H1 (cell line): Measurements from ENCODE around the gene TSPAN8. TPM values are rescaled to one million over a fixed set of nuclear protein-coding genes. Genes with fewer than 3 reads are reported as not detected.

Source experiments
- JUN ChIP-seq: IDR thresholded peaks from 2 replicates; pipeline ENCODE4 v1.6.1; 2011; ENCODE audit warnings: low read depth, mild to moderate bottlenecking, improper control_type of control experiment, low read length
- SP1 ChIP-seq: IDR thresholded peaks from 2 replicates; pipeline ENCODE4 v1.6.1; 2011; ENCODE audit warnings: low read depth, low read length
- SUZ12 ChIP-seq: fragments of 200-600 bp; sonication (generic); IDR thresholded peaks from 2 replicates; pipeline ENCODE4 v1.6.1; 2012; ENCODE audit warnings: mild to moderate bottlenecking, inconsistent platforms, low read length, moderate library complexity, mixed read lengths
- polyA plus RNA-seq, 7 experiments: library from polyadenylated mRNA; depleted of rRNA in 3 of 7; stranded (reverse) in 5 of 7; unstranded in 2 of 7; fragments of >200 nt in 5 of 7; fragments of 200-250 nt in 2 of 7; gene quantifications; 1 replicate in 5 of 7; 2 replicates in 1 of 7; 4 replicates in 1 of 7; pipeline versions ENCODE4 v1.2.1 to v1.2.3, GENCODE V29; 2011 to 2013; ENCODE audit warnings: missing spikeins in 2 of 7, mixed read lengths in 2 of 7
- total RNA-seq: library from RNA; stranded (reverse); fragmentation: NEBNext Ultra II Directional; extraction: Animal tissue kit (Norgen Biotek cat#: 25700); gene quantifications from 2 replicates; pipeline ENCODE4 v1.2.1, GENCODE V29; 2021

The TSPAN8 gene
- total and polyA plus RNA-seq, 2 of the 8 experiments (the other 6 are each of a cell fraction or from before 2014, with no cell fraction given), result not detected

- no peak for TF ChIP-seq JUN
- no peak for TF ChIP-seq SUZ12
- no peak for TF ChIP-seq SP1
Observed at GRCh38 chr12:71157601-71158233, at the start of gene TSPAN8 (continued).
